HEK293T (cell line): Measurements from ENCODE around the gene ACVR1B.

Experiments used
- ARNT ChIP-seq: fragments of 450-650 bp; IDR thresholded peaks from 2 replicates; pipeline ENCODE4 v1.6.1; 2017; ENCODE audit warnings: mild to moderate bottlenecking
- BHLHE40 ChIP-seq: fragments of 450-650 bp; IDR thresholded peaks from 2 replicates; pipeline ENCODE4 v1.6.1; 2016; ENCODE audit warnings: mild to moderate bottlenecking, moderate library complexity, borderline replicate concordance
- ELF4 ChIP-seq: fragments of 450-650 bp; IDR thresholded peaks from 2 replicates; pipeline ENCODE4 v1.6.1; 2017; ENCODE audit warnings: antibody characterized with exemption
- FOXM1 ChIP-seq: fragments of 450-650 bp; IDR thresholded peaks from 2 replicates; pipeline ENCODE4 v1.6.1; 2017; ENCODE audit warnings: mild to moderate bottlenecking, borderline replicate concordance
- SUZ12 ChIP-seq: fragments of 450-650 bp; IDR thresholded peaks from 2 replicates; pipeline ENCODE4 v1.6.1; 2016; ENCODE audit warnings: mild to moderate bottlenecking
- TARDBP ChIP-seq: fragments of 450-650 bp; IDR thresholded peaks from 2 replicates; pipeline ENCODE4 v1.6.1; 2016
- ZNF384 ChIP-seq: fragments of 450-650 bp; IDR thresholded peaks from 2 replicates; pipeline ENCODE4 v1.6.1; 2016

DNA sequence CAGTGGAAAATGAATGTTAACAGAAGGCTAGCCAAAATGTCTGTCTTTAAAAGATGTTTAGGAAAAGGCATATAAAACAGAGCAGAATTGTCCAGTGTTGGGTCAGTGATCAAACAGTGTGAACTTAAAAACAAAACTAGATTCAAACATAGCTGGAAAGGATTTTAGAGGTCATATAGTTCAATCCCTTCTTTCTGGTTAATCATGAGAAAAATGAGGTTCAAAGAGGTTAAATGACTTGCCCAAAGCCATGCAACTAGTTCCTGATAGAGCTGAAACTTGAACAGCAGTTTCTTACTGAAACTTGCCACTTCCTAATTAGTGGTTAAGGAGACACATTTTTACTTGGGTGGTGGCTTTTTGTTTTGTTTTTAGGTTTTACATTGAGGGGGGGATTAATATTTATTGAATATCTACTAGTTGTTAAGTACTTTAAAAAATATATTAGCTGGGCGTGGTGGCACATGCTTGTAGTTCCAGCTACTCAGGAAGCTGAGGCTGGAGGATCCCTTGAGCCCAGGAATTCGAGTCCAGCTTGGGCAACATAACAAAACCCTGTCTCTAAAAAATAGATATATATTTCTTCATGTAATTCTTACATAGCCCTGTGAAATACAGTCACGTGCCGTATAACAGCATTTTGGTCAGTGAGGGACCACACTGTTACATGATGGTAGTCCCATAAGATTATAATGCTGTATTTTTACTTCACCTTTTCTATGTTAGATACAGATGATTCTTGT lies 20.4 kb downstream of the ACVR1B start:
- no peak for TF ChIP-seq BHLHE40
- no peak for TF ChIP-seq TARDBP
- no peak for TF ChIP-seq SUZ12
- TF ChIP-seq ARNT, result no peak
- no peak for TF ChIP-seq ELF4
- no peak for TF ChIP-seq ZNF384
- TF ChIP-seq FOXM1, result no peak
